Aorta (tissue), 5 donors: ENCODE results near the gene USF3. TPM values are rescaled to one million over a fixed set of nuclear protein-coding genes. Genes with fewer than 3 reads are reported as not detected.

ENCODE experiments used
- ATAC-seq: fragments of 200-7000 bp; cut with Tn5 transposase; one replicate; pipeline ENCODE4 v1.9.1; 2022; ENCODE audit warnings: moderate library complexity; ENCODE audit not compliant: low FRiP score
- DNase-seq, 2 donors: peaks; one replicate each; pipeline ENCODE4 v3.0.0-alpha.2; 2020
- H3K27ac ChIP-seq, 2 donors: one replicate each; pipeline ENCODE4 v1.5.1; 2013; ENCODE audit warnings: low read length in 2 of 2, mild to moderate bottlenecking in 2 of 2, moderate library complexity in 2 of 2, control low read depth in 1 of 2, inconsistent platforms in 1 of 2, low read depth in 1 of 2
- H3K27me3 ChIP-seq, 2 donors: one replicate each; pipeline ENCODE4 v1.6.1; 2013; ENCODE audit warnings: control low read depth in 1 of 2, low read length in 1 of 2, mild to moderate bottlenecking in 1 of 2, moderate library complexity in 1 of 2; ENCODE audit not compliant: insufficient read depth in 2 of 2, control insufficient read depth in 1 of 2
- H3K36me3 ChIP-seq, 2 donors: one replicate each; pipeline ENCODE4 v1.6.1; 2013; ENCODE audit warnings: control low read depth in 1 of 2, low read length in 1 of 2, mild to moderate bottlenecking in 1 of 2; ENCODE audit not compliant: insufficient read depth in 2 of 2, control insufficient read depth in 1 of 2
- H3K4me1 ChIP-seq, 2 donors: one replicate each; pipeline ENCODE4 v1.6.1; 2013; ENCODE audit warnings: low read length in 2 of 2, control low read depth in 1 of 2, mild to moderate bottlenecking in 1 of 2, moderate library complexity in 1 of 2; ENCODE audit not compliant: insufficient read depth in 2 of 2, control insufficient read depth in 1 of 2
- H3K4me3 ChIP-seq, 2 donors: one replicate each; pipeline ENCODE4 v1.5.1; 2013; ENCODE audit warnings: low read length in 2 of 2, control low read depth in 1 of 2, mild to moderate bottlenecking in 1 of 2
- H3K9me3 ChIP-seq: one replicate; pipeline ENCODE4 v1.6.1; 2013; ENCODE audit warnings: mild to moderate bottlenecking, low read length; ENCODE audit not compliant: control insufficient read depth
- WGBS, 2 donors: extraction: QIAGEN DNeasy Blood & Tissue Kit; methylation state at CpG; one replicate each; pipeline ENCODE4 v1.1.7; 2013; 5-methylcytosine and 5-hydroxymethylcytosine counted together
- intact Hi-C, 2 donors: fragments of 100-400 bp; cut with DNase I; formaldehyde crosslinking; loops; one replicate each; pipeline versions ENCODE4 v1.14.2 to v1.15.0; 2022
- long read RNA-seq, 2 donors: library from polyadenylated mRNA; unstranded; transcript quantifications; one replicate each; pipeline ENCODE4 v2.0.0, GENCODE V29; 2020 to 2021
- polyA plus RNA-seq, 2 donors: library from polyadenylated mRNA; stranded (reverse); fragments of 200-250 nt; gene quantifications; one replicate each; pipeline ENCODE4 v1.2.3, GENCODE V29; 2013
- total RNA-seq, 2 donors: library from RNA; stranded (reverse); fragmentation: NEBNext Ultra II Directional; extraction: Animal tissue kit (Norgen Biotek cat#: 25700); gene quantifications; one replicate each; pipeline ENCODE4 v1.2.1, GENCODE V29; 2021
- donor health status: healthy with polysubstance abuse.
- donor health status: Bipolar disorder and iron deficiency.
- donor health status: DM: no; HTN: no; CAD: no.
- donor health status: DM: no; HTN: no; CAD: no.
- donor health status: DM: yes; HTN: yes; CAD: no.

The USF3 gene, protein sequence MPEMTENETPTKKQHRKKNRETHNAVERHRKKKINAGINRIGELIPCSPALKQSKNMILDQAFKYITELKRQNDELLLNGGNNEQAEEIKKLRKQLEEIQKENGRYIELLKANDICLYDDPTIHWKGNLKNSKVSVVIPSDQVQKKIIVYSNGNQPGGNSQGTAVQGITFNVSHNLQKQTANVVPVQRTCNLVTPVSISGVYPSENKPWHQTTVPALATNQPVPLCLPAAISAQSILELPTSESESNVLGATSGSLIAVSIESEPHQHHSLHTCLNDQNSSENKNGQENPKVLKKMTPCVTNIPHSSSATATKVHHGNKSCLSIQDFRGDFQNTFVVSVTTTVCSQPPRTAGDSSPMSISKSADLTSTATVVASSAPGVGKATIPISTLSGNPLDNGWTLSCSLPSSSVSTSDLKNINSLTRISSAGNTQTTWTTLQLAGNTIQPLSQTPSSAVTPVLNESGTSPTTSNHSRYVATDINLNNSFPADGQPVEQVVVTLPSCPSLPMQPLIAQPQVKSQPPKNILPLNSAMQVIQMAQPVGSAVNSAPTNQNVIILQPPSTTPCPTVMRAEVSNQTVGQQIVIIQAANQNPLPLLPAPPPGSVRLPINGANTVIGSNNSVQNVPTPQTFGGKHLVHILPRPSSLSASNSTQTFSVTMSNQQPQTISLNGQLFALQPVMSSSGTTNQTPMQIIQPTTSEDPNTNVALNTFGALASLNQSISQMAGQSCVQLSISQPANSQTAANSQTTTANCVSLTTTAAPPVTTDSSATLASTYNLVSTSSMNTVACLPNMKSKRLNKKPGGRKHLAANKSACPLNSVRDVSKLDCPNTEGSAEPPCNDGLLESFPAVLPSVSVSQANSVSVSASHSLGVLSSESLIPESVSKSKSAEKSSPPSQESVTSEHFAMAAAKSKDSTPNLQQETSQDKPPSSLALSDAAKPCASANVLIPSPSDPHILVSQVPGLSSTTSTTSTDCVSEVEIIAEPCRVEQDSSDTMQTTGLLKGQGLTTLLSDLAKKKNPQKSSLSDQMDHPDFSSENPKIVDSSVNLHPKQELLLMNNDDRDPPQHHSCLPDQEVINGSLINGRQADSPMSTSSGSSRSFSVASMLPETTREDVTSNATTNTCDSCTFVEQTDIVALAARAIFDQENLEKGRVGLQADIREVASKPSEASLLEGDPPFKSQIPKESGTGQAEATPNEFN (N-terminal part only)
- total RNA-seq (10 to 100 TPM; 18.0 to 18.3 TPM), polyA plus RNA-seq (1 to 10 TPM; 3.3 to 6.2 TPM)
- long read RNA-seq, donor 1, partial matches to known transcripts: 0 of 6 reads
- long read RNA-seq, donor 1, other reads (novel, unspliced or antisense): 6 of 6 reads
- long read RNA-seq, donor 2, partial matches to known transcripts: 0 of 6 reads
- long read RNA-seq, donor 2, other reads (novel, unspliced or antisense): 6 of 6 reads

DNA sequence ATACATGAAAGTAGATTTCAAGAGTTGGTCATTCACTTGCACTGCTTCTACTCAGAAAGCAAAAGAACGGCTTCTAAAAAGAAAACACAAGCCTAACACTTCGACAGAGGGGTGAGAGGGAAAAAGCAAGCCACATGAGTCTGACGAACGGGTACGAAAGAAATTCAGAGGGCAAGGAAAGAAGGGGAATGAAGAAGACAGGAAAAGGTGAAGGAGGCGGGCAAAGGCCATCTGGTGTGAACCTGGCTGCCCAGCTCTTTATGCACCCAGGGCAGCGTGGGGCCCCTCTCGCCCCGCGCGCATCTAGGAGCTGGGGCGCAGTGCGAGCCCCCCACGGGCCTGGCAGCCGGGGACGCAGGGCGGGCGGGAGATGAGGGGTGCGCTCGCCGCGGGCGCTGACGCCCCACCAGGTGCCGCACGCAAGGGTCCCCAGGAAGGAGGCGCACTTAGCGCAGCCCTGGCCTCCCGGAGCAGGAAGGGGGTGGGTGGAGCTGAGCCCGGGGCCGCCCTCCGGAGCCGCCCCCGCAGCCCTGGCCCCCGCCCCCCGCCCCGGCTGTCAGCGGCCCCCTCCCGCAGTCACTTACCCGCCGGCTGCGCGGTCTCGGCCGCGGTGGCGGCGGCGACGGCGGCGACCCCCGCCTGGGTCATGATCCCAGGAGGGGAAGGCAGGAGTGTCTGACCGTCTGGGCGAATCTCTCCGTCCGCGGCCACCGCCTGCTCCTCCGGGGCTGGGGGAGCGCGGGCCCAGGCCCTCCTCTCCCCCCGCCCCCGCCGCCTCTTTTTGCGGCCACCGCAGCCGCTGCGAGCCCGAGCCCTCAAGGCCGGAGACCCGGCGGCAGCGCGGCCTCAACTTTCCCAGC lies at the start of gene USF3:
USF3 (minus strand) TSS at position 857 of the 860 bp plus-strand sequence. CDS start 21,764 bp downstream, outside the sequence.
- peak within 1 kb of the TSS; percentile 97 to 99 for H3K4me3 ChIP-seq
- intact Hi-C loops: loop anchor here in 1 of 2 donors (1.0 to 10.0 kb wide), 2 partner anchors 50 to 181 kb away; partner anchors contain the start of genes NAA50 and SPICE1
- WGBS, 2 donors: 0% methylated on average over 27 to 75 of the region's 75 CpGs
- ATAC-seq (peak; percentile 89), DNase-seq (peak; percentile 90 to 91)
- H3K9me3 ChIP-seq: no peaks in the 10 kb centered on the region
- H3K27me3 ChIP-seq: no peaks in the 10 kb centered on the region
- peak within 1 kb of the TSS; percentile 88 to 99 for H3K27ac ChIP-seq
- no peaks in the 10 kb centered on the region for H3K36me3 ChIP-seq
- peaks cover 0 to 8% of the 10 kb centered on the region in 2 donors for H3K4me1 ChIP-seq

DNA sequence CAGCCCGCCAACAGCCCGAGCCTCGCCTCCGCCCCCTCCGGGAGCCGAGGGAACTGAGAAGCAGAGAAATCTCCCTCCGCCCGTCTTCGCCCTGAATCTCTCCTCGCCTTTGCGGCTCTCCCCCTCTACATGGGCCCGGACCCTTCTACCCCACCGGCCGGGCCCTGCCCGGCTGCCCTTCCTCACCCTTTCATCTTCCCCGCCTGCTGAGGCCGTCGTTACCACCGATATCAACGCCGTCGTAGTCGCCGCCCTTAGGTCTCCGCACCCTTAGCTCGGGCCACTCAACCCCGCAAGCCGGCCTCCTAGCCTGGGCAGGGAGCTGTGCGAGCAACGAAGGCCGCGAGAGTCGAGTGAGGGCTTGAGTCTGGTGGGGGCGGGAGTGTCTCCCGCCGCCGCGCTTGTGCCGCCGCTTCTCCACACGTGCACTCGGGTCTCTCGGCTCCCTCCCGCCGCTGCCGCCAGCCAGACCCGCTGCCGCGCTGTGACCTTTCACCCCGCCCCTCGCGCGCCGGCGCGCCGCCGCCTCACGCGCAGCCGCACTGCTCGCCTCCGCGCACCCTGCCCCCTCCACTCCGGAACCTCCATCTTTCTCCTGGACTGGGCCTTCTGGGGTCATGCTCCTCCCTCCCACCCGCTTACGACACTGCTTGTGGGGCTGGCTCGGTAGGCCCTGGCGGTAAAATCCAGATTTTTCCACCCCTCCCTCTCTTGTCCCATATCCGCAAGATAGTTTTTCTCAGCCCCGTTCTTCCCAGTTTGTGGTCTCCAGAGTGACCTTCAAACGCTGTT lies 49.5 kb upstream of the USF3 start, which contains the start of gene NAA50:
NAA50 (minus strand) TSS at position 494 of the 792 bp plus-strand sequence; CDS start at position 194, 300 bp downstream.
- Histone ChIP-seq H3K27ac (peak within 1 kb of the TSS; percentile 80 to 94), H3K36me3 (no peaks in the 10 kb centered on the region), H3K4me3 (peak within 1 kb of the TSS; percentile 78 to 98), H3K9me3 (no peaks in the 10 kb centered on the region), H3K4me1 (peaks cover 3 to 4% of the 10 kb centered on the region in 2 donors), H3K27me3 (no peaks in the 10 kb centered on the region)
- DNase-seq (peak; percentile 97 to 98), ATAC-seq (peak; percentile 97)
- WGBS, 2 donors: 0 to 1% methylated on average over 50 to 72 of the region's 72 CpGs
- intact Hi-C loops: loop anchor here (1.0 to 10.0 kb wide), 5 partner anchors 36 to 401 kb away; partner anchors contain the start of genes CCDC191 (in 1 of the 2), QTRT2 (in 1 of the 2), SPICE1 (in 1 of the 2) and USF3 (in 1 of the 2)

DNA sequence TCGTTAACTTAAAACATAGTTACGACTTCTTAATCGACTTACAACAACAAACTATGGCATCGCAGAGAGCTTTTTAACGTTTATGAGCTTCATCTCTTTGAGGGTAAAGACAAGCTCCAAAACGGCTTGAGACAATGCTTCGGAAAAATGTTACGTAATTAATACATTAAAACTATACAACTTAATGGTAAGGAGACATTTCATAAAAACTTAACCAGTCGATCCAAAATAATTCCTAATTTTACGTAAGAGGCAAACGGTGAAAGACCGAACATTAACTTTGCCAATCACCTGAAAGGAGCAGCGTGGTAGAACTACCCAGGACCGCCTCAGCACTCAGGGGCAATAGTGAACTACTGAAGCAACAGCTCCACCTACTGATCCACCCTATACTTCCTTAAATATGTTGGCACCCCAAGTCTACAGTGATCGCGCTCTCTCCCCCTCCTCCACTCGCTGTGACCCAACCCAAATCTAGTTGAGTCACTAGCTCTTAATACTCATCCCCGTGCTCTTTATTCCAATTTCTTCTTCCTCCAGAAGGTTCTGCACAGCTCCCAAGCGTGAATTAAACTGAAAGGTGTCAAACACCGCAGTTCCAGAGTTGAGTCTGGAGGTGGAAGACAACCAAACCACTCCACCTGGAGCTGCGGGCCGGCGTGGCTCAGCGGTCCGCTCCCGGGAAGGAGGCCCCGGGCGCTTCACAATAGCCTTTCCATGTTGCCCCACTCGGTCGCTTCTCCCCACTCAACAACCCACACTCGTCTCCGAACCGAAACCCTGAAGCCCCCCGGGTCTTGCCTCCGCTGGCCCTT lies 48.7 kb upstream of the USF3 start:
- no peaks in the 10 kb centered on the region for H3K36me3 ChIP-seq
- DNase-seq: peak; percentile 69 to 78

DNA sequence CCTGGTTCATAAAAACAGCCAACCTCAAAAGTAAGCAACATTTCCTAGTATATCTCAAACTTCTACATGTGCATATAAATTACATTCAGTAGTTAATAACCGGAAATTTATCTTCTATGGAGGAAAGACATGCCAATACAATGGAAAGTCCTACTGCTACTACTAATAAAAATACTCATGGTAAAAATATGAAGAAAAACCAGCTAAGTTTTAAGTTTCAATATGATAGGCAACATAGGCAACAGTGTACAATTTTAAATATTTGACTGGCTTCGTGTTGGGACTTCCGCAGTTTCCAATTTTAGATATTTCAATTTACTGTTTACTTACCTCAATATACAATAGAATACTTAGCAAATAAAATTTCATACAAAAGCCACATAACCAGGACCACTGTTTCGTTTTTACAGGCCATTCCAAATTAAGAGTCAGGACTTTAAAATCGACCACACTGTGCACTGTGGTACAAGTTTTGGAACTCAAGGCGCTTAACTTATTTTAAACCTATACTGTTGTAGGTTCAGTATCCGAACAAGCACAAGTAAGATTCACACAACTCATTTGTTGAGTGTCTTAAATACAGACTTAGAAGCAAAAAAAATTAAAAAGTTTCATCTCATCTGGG lies 46.7 kb upstream of the USF3 start:
- Histone ChIP-seq H3K4me1 (peaks cover 3 to 4% of the 10 kb centered on the region in 2 donors), H3K36me3 (no peaks in the 10 kb centered on the region), H3K9me3 (no peaks in the 10 kb centered on the region), H3K4me3 (no peak overlapping the region), H3K27ac (no peak overlapping the region), H3K27me3 (no peaks in the 10 kb centered on the region)
- no peak for DNase-seq
- WGBS, 2 donors: 64 to 66% methylated on average over 7 of the region's 7 CpGs
- intact Hi-C loops: loop anchor here in 1 of 2 donors (10.0 kb wide), 1 partner anchor 228 kb away; the partner anchor contains the start of gene SPICE1
- ATAC-seq: no peak

More for the DNA sequence above, 48.7 kb upstream of the USF3 start:
- no peaks in the 10 kb centered on the region for H3K9me3 ChIP-seq
- 1% methylated on average over 35 of the region's 35 CpGs for WGBS, 2 donors
- H3K4me1 ChIP-seq: peaks cover 3 to 4% of the 10 kb centered on the region in 2 donors
- peak overlapping the region; percentile 20 to 94 for H3K27ac ChIP-seq
- intact Hi-C loops: loop anchor here (5.0 to 10.0 kb wide), 4 partner anchors 37 to 402 kb away; partner anchors contain the start of genes CCDC191 (in 1 of the 2), QTRT2 (in 1 of the 2) and SPICE1 (in 1 of the 2)
- no peaks in the 10 kb centered on the region for H3K27me3 ChIP-seq
- H3K4me3 ChIP-seq: peak overlapping the region; percentile 52 to 70
- peak; percentile 85 for ATAC-seq

DNA sequence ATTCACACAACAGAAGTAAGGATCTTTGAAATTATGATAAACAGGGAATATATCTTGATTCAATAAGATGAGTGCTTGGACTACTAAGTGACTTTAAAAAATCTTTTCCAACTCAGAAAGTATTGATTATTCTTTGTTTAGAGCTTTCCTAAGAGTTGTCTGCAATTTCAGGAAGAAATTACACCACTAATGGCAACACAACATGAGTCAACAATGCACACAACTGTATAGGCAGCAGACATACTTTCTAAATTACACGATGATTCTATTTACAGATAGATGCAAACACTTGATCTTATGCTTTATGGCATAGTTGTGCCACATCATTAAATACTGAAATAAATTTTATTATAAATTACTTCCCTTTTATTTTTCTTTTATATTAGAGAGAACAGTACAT lies 45.2 kb upstream of the USF3 start:
- no peak for ATAC-seq
- DNase-seq: no peak
- Histone ChIP-seq H3K4me3 (no peak overlapping the region), H3K36me3 (no peaks in the 10 kb centered on the region), H3K4me1 (peaks cover 0 to 3% of the 10 kb centered on the region in 2 donors), H3K27me3 (no peaks in the 10 kb centered on the region), H3K9me3 (no peaks in the 10 kb centered on the region), H3K27ac (no peak overlapping the region)
- 85 to 86% methylated on average over 1 of the region's 1 CpG for WGBS, 2 donors
- intact Hi-C loops: loop anchor here in 1 of 2 donors (10.0 kb wide), 1 partner anchor 227 kb away; the partner anchor contains the start of gene SPICE1

DNA sequence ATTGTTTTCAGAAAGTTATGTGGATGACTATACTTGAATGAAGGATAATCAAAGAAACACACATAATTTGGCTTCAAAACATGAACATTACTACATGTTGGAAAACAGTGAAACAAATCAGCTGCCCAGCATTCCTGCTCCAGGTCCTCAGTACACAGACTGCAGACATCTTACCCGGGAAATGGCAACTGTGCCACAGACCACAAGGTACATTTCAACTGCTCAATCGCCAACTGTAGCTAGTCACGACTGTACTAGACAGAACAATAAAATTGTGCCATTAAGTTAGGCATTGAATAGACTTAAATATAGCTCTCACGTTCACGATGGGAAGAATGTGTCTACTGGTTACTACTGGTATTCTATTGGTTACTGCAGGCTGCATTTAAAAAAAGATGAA lies 44.6 kb upstream of the USF3 start:
- Histone ChIP-seq H3K9me3 (no peaks in the 10 kb centered on the region), H3K4me3 (no peak overlapping the region), H3K27ac (no peak overlapping the region), H3K27me3 (no peaks in the 10 kb centered on the region), H3K4me1 (peaks cover 0 to 3% of the 10 kb centered on the region in 2 donors), H3K36me3 (no peaks in the 10 kb centered on the region)
- ATAC-seq (no peak), DNase-seq (no peak)
- intact Hi-C loops: loop anchor here in 1 of 2 donors (10.0 kb wide), 1 partner anchor 226 kb away; the partner anchor contains the start of gene SPICE1
- 51 to 63% methylated on average over 5 of the region's 5 CpGs for WGBS, 2 donors
